Tibial nerve (tissue), 4 donors: ENCODE results near the gene SYT17. TPM values are rescaled to one million over a fixed set of nuclear protein-coding genes. Genes with fewer than 3 reads are reported as not detected.

Experiments used
- DNase-seq, 2 donors: peaks; one replicate each; pipeline ENCODE4 v3.0.0-alpha.2; 2019; ENCODE audit warnings: low spot score in 2 of 2
- H3K27ac ChIP-seq, 4 donors: fragments of 200-600 bp; sonication (generic) in 3 of 4; one replicate each; pipeline ENCODE4 v1.5.1; 2017 to 2019; ENCODE audit warnings: mild to moderate bottlenecking in 1 of 4
- H3K27me3 ChIP-seq, 2 donors: fragments of 200-600 bp; sonication (generic) in 1 of 2; one replicate each; pipeline versions ENCODE4 v1.5.1 to v1.6.0; 2017 to 2019
- H3K36me3 ChIP-seq, 3 donors: fragments of 200-600 bp; sonication (generic); one replicate each; pipeline ENCODE4 v1.5.1; 2018 to 2019
- H3K4me1 ChIP-seq, 4 donors: fragments of 200-600 bp; sonication (generic) in 3 of 4; one replicate each; pipeline ENCODE4 v1.5.1; 2017 to 2019
- H3K4me3 ChIP-seq, 4 donors: fragments of 200-600 bp; sonication (generic) in 3 of 4; one replicate each; pipeline ENCODE4 v1.5.1; 2017 to 2019; ENCODE audit warnings: mild to moderate bottlenecking in 1 of 4, moderate library complexity in 1 of 4
- H3K9me3 ChIP-seq, 4 donors: fragments of 200-600 bp; sonication (generic) in 3 of 4; one replicate each; pipeline ENCODE4 v1.5.1; 2017 to 2019
- CTCF ChIP-seq, 5 experiments: fragments of 200-600 bp in 3 of 5; fragments of 450-650 bp in 2 of 5; sonication (generic) in 3 of 5; IDR thresholded peaks; one replicate each; pipeline ENCODE4 v1.5.1; 2016 to 2019; ENCODE audit warnings: antibody characterized with exemption in 5 of 5, mild to moderate bottlenecking in 3 of 5, moderate library complexity in 2 of 5
- EP300 ChIP-seq, 2 donors: sonication (generic); formaldehyde crosslinking; IDR thresholded peaks; one replicate each; pipeline ENCODE4 v1.6.1; 2017; ENCODE audit warnings: antibody characterized with exemption in 2 of 2, mild to moderate bottlenecking in 1 of 2
- POLR2A ChIP-seq, 2 donors: fragments of 450-650 bp; IDR thresholded peaks; one replicate each; pipeline ENCODE4 v1.6.1; 2017; ENCODE audit warnings: antibody characterized with exemption in 2 of 2, mild to moderate bottlenecking in 2 of 2, moderate library complexity in 2 of 2
- WGBS, 2 donors: methylation state at CpG; one replicate each; pipeline ENCODE4 v1.1.5; 2018; 5-methylcytosine and 5-hydroxymethylcytosine counted together
- total RNA-seq, 4 donors: library from RNA; depleted of rRNA; stranded (reverse); fragments of >200 nt; gene quantifications; one replicate each; pipeline ENCODE4 v1.1.0, GENCODE V29; 2016

The SYT17 gene
- total RNA-seq, 4 donors from 2014 or later: 8.1 to 33.9 (median 12.7) TPM

DNA sequence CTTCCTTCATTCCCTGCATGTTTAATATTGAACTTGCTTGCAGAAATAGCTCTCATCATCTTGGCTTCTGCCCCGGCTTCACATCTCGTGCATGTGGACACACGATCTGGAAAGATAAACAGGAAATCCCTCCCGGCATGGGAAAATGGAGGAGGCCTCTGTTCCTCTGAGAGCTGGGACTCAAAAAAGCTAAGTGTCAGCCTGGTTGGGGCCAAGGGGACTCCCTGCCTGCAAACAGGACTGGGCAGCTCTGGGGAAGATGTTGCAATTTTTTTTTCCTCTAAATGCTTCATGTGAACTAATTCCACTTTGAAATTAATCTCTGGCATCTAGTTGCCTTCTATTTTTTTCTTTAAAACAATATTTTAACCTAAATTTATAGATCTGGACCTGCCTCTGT, 29.4 kb upstream of the SYT17 start:
- Histone ChIP-seq H3K4me3 (no peak overlapping the region), H3K36me3 (no peaks in the 10 kb centered on the region), H3K4me1 (peaks cover 0 to 55% (median 17%) of the 10 kb centered on the region in 4 donors), H3K27ac (peak overlapping the region in 1 of 4 donors; percentile 52), H3K27me3 (no peaks in the 10 kb centered on the region), H3K9me3 (no peaks in the 10 kb centered on the region)
- TF ChIP-seq POLR2A (IDR thresholded peaks at IDR 0.05) (no peak), CTCF (IDR thresholded peaks at IDR 0.05) (no peak), EP300 (IDR thresholded peaks at IDR 0.05) (peak; percentile 11 to 79)
- 5% methylated on average over 4 of the region's 4 CpGs for WGBS, 2 donors
- DNase-seq: peak; percentile 57 to 83

DNA sequence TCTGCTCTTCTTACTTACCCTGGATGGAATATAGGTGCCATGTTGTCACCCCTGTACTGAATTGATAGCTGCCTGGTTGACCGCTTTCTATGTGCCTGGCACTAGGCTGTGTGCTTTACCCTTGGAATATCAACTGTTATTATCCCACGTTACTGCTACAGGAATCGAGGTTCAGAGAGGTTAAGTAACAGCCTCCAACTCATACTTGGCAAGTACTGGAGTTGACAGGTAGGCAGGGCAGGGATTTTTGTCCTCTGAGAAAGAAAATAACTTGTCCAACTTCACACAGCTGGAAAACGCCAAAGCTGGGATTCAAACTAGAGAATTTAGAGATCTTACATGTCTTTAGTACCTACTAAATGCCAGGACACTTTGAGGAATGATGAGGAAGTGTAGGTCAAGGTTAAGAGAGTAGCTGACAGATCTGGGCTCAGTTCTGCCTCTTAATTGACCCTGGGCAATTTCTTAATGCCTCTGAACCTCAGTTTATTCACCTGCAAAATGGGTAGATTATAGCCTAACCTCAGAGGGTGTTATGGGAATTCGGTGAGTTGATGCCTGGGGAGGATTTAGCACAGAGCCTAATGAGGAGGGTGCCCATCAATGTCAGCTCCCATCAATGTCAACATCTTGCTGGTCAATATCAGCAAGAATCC, 28.5 kb upstream of the SYT17 start:
- H3K4me3 ChIP-seq: no peak overlapping the region
- TF ChIP-seq CTCF (IDR thresholded peaks at IDR 0.05) (no peak), EP300 (IDR thresholded peaks at IDR 0.05) (no peak), POLR2A (IDR thresholded peaks at IDR 0.05) (no peak)
- H3K27ac ChIP-seq: peak overlapping the region in 1 of 4 donors; percentile 52
- no peaks in the 10 kb centered on the region for H3K9me3 ChIP-seq
- DNase-seq: no peak
- H3K36me3 ChIP-seq: no peaks in the 10 kb centered on the region
- no peaks in the 10 kb centered on the region for H3K27me3 ChIP-seq
- WGBS, 2 donors: 83 to 84% methylated on average over 5 of the region's 5 CpGs
- peaks cover 0 to 55% (median 17%) of the 10 kb centered on the region in 4 donors for H3K4me1 ChIP-seq

- no peak for DNase-seq
- no peaks in the 10 kb centered on the region for H3K9me3 ChIP-seq
- H3K4me1 ChIP-seq: peaks cover 0 to 55% (median 17%) of the 10 kb centered on the region in 4 donors
- no peaks in the 10 kb centered on the region for H3K36me3 ChIP-seq
- H3K27ac ChIP-seq: no peak overlapping the region
- WGBS, 2 donors: 59 to 65% methylated on average over 2 of the region's 2 CpGs
- no peak overlapping the region for H3K4me3 ChIP-seq
- no peaks in the 10 kb centered on the region for H3K27me3 ChIP-seq
- no peak for TF ChIP-seq CTCF (IDR thresholded peaks at IDR 0.05)
- no peak for TF ChIP-seq EP300 (IDR thresholded peaks at IDR 0.05)
- TF ChIP-seq POLR2A (IDR thresholded peaks at IDR 0.05): no peak
Measured at GRCh38 chr16:19140396-19140795, 27.6 kb upstream of the SYT17 start.

GRCh38 chr16:19142939-19143598, 25.0 kb upstream of the SYT17 start:
- no peaks in the 10 kb centered on the region for H3K36me3 ChIP-seq
- no peaks in the 10 kb centered on the region for H3K27me3 ChIP-seq
- WGBS, 2 donors: 68 to 69% methylated on average over 8 of the region's 8 CpGs
- H3K4me3 ChIP-seq: no peak overlapping the region
- peaks cover 0 to 6% (median 0%) of the 10 kb centered on the region in 4 donors for H3K9me3 ChIP-seq
- no peak overlapping the region for H3K27ac ChIP-seq
- H3K4me1 ChIP-seq: peaks cover 0 to 28% (median 7%) of the 10 kb centered on the region in 4 donors
- DNase-seq: no peak
- TF ChIP-seq CTCF (IDR thresholded peaks at IDR 0.05) (no peak), POLR2A (IDR thresholded peaks at IDR 0.05) (no peak), EP300 (IDR thresholded peaks at IDR 0.05) (no peak)

GRCh38 chr16:19143599-19143956, 24.5 kb upstream of the SYT17 start:
- no peak overlapping the region for H3K27ac ChIP-seq
- no peak overlapping the region for H3K4me3 ChIP-seq
- 57% methylated on average over 9 of the region's 9 CpGs for WGBS, 2 donors
- TF ChIP-seq CTCF (IDR thresholded peaks at IDR 0.05): no peak
- TF ChIP-seq POLR2A (IDR thresholded peaks at IDR 0.05): no peak
- no peak for TF ChIP-seq EP300 (IDR thresholded peaks at IDR 0.05)
- H3K27me3 ChIP-seq: no peaks in the 10 kb centered on the region
- H3K9me3 ChIP-seq: peaks cover 0 to 11% (median 0%) of the 10 kb centered on the region in 4 donors
- peaks cover 0 to 23% (median 5%) of the 10 kb centered on the region in 4 donors for H3K4me1 ChIP-seq
- DNase-seq: no peak
- no peaks in the 10 kb centered on the region for H3K36me3 ChIP-seq
